T-helper 9 cell (primary cell): Measurements from ENCODE around the gene CSRNP2.
"Not testable (repeated sequence)": the region's sequence is repeated elsewhere in the genome, so short reads cannot be mapped to it uniquely, and the experiment has no call there.

Experiments
- DNase-seq: peaks from one replicate; pipeline ENCODE4 v3.0.0-alpha.2; 2020
- total RNA-seq, 2 donors: gene quantifications; one replicate each; lab custom pipeline; 2026; lab: John Stamatoyannopoulos, UW

Gene CSRNP2, protein sequence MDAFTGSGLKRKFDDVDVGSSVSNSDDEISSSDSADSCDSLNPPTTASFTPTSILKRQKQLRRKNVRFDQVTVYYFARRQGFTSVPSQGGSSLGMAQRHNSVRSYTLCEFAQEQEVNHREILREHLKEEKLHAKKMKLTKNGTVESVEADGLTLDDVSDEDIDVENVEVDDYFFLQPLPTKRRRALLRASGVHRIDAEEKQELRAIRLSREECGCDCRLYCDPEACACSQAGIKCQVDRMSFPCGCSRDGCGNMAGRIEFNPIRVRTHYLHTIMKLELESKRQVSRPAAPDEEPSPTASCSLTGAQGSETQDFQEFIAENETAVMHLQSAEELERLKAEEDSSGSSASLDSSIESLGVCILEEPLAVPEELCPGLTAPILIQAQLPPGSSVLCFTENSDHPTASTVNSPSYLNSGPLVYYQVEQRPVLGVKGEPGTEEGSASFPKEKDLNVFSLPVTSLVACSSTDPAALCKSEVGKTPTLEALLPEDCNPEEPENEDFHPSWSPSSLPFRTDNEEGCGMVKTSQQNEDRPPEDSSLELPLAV
- total RNA-seq: 23.2 to 29.7 reads per million in 2 donors

DNA sequence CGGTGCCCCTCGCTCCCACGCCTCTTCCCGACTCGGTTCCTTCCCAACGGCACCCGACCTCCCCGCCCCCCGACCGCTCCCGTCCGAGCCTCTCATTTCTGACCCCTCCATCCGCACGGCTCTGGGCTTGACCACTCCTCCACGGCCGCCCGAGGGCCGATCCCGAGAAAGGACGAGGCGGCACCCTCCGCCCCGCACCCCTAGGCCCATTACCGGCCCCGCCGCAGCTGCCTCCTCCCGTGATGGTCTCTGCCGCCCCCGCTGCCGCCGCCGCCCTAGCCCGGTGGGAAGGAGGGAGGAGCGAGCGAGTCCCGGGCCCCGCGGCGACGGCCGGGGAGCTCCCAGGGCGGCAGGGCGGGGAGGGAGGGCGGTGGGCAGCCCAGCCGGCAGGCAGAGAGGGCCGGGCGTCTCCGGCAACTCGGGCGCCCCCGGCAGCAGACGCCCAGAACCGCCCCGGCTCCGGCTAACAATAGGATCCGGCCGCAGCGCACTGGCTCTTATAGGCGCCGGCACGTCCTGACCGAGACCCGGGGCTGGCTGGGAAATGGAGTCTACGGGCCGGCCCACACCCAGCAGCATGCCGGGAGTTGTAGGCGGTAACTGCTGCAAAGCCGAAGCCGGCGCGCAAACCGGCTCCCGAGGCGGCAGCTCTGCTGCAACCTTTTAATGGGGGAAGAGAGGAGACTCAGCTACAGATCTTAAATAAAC is at the start of gene CSRNP2:
TSS of gene CSRNP2 (minus strand) at position 471 of the 708 bp plus-strand sequence. CDS start 7,035 bp downstream, outside the sequence.
- DNase-seq: peak; percentile 93

DNA sequence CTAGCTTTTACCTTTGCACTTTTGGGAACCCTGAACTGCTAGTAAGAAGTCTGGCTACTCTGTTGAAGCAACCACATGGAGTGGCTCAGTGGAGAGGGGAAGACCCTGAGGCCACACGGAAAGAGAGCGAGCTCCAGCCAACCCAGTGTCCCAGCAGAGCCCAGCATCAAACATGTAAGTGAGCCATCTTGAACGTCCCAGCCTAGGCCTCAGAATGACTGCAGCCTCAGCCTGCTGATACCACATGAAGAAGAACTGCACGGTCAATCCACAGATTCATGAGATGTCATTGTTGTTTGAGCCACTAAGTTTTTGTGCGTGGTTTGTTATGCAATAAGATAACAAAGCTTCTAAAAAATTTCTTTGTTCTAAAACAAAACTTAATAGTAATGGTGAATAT is 49.3 kb upstream of the CSRNP2 start:
- DNase-seq: no peak

DNA sequence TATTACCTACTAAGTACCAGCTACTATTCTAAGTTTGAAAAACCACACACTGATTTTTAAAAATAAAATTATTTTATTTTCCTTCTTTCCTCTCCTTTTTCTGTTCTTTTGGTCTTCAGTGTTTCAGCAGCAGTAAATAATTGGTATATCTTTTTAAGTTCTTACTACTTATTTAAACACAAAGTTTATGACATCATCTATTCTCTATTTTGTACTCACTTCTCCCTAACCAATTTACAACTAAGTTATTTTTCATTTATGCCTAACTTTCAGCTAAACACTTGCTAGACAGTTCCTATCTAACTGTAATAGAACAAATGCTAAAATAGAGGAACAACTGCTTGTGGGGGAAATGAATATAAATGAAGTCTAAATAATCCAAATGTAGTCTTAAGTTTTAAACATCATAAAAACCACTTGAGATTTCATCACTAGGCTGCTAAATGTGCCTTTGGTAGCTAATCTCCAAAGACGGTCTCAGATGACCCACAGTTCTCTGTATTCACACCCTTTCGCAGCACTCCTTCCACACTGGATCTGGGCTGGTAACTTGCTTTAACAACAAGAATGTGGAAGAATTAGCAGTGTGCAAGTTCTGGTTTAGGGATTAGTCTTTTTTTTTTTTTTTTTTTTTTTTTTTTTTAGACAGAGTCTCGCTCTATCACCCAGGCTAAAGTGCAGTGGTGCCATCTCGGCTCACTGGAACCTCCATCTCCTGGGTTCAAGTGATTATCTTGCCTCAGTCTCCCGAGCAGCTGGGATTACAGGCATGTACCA is 48.5 kb upstream of the CSRNP2 start:
- no peak for DNase-seq

DNA sequence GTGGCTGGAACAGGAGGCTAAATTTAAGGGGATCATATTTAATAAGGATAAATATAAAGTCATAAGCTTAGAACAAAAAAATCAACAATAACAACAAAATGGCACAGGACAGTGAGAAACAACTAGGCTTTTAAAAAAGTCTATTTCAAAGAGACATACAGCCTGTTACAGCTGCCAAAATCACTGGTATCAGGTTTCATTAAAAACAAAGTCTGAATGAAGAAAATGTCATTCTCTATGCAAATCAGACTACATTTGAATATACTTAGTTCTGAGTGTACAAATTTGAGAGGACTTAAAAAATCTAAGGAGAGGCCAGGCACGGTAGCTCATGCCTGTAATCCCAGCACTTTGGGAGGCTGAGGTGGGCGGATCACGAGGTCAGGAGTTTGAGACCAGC is 45.5 kb upstream of the CSRNP2 start:
- no peak for DNase-seq

DNA sequence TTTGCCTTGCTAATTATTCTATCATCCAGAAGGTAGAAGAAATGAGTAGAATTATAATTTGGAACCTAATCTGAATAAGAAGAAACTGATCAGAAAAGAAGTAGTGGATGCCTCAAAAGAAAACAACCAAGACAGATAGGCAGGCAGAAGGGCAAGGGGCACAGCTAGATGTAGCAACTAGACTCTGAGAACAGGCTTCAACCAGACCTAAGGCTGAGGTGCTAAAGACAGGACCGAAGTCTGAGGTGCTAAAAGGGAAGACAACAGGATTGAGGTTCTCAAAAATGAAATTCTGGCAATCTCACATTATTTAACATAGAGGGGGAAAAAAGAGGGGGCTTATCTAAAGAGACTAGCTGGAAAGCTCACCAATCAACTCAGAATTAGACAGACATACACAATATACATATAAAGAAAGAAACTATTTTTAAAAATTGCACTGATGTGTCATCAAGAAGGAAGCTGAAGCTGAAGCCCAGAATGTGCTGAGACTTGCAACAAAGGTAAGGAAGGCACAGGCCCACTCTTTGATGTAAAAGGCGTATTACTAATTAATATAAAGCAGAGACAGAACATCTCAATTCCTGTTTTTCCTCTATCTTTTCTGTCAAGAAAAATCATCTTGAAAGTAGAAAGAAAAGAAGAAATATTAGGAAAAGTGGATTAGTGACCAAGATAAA is 43.8 kb upstream of the CSRNP2 start:
- DNase-seq: no peak

DNA sequence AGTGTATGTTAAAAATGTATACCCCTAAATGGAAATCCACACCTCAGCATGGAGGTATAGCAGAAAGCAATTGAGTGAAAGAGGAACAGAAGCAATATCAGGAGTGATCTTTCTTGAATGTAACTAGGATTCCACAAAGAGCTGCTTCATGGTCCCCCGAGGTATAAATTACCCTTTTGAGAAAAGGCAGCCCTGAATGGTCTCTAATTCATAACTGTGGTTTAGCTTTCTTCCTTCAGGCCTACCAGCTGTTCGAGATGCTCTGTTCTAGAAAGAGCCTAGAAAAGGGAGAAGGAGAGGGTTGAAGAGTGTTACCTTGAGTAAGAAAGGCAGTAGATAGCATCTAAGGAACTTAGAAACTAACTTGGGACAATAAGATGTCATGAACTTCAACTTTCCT is 42.9 kb upstream of the CSRNP2 start:
- DNase-seq: no peak

DNA sequence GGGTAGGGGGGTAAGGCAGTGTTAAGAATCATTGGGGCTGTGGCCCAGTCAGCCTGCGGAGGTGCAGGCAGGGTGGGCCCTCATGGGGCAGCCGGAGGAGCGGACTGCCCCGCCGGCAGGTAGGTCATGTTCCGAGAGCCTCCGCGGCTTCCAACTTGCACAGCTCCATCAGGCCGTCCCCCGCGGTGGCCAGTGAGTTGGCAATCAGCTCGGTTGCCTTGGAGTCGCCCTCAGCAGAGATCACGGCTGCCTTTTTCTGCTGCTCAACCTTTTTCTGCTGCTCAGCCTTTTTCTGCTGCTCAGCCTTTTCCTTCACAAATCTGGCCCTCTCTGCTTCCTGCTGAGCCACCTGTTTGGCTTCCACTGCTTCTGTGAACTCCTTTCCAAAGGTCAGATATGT is 41.1 kb upstream of the CSRNP2 start:
- no peak for DNase-seq

DNA sequence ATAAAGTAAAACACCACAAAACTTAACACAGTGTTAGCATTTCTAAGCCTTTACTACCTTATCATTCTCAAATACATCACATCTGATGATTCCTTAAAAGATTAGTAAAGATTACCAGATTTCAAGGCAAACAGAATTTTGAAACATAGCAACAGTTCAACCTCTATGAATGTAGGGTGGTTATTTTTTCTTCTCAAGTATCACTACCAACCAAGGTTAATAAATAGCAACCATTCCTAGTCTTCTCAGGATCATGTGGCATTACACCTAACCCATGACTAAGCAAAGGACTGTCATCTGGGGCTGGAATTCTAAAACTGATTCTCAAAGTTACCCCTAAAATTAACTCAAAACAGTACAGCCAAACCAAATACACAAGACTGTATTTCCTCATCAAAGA is 39.4 kb upstream of the CSRNP2 start:
- no peak for DNase-seq

DNA sequence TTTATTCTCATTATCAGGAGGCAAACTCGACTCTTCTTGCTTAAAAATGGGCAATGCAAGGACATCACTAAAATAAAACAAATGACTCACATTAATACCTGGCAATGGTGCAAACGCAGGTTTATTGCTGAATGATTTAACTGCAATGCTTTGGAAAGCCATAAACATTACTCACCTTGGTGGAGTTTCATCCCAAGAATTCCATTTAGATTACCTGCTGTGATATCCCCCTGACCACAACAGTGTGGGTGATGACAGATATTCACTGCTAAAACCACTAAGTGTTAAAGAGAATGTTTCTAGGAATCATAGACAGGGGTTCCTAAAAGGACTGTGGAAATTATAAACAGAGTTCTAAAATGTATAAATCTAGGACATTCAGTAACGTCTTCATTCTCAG is 35.3 kb upstream of the CSRNP2 start:
- DNase-seq: no peak

DNA sequence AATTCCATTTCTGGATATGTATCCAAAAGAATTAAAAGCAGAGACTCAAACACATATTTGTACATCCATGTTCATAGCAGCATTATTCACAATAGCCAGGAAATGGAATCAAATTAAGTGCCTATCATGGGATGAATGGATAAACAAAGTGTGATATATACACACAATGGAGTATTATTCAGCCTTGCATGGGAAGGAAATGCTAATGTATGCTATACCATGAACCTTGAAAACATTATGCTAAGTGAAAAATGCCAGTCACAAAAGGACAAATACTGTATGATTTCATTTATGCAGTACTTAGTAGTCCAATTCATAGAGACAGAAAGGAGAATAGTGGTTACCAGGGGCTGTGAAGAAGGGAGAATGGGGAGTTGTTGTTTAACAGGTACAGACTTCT is 32.1 kb upstream of the CSRNP2 start:
- DNase-seq: no peak

DNA sequence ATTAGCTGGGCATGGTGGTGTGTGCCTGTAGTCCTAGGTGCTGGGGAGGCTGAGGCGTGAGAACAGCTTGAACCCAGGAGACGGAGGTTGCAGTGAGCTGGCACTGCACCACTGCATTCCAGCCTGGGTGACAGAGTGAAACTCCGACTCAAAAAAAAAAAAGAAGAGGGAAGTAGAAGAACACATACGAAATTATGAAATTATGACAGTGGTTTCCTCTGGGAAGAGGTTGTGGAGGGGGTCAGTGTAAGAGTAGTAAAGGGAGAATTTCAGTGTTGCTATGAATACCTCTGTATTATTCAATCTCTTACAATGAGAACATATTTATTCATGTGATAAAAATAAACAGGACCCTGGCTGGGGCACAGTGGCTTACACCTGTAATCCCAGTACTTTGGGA is 24.7 kb upstream of the CSRNP2 start:
- no peak for DNase-seq

DNA sequence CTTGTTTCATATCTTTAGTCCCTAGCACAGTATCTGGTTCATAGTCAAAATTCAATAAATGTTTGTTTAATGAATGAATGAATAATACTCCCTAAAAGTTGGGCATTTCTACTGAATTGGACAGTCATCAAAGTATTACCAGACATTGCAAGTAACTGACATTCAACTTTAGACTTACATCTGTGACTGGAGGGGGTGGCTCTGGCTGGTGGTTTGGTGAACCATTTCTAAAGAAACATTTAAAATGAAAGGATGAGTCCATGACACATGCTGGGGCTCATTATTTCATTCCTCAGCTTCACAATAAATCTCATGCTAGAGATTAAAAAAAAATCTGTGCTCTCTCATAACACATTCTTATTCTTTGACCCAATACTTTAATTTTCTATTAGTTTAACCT is 20.6 kb upstream of the CSRNP2 start:
- no peak for DNase-seq

DNA sequence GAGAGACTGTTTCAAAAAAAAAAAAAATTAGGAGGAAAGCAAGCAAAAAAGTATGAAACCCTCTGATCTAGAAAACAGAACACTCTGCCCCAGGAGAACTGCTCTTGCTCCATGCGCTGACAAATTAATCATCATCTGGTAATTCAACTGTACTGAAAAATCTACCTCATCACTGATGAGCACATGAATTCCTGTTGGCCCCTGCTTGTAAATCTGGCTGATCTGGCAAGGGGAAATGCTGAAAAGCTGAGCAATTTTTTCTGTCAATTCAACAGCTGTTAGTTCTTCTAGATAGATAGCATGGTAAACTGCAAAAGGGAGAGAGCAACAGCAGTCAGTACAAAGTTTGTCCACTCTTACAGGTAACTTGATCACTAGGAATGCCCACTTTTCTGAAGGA is 15.2 kb upstream of the CSRNP2 start:
- DNase-seq: no peak

DNA sequence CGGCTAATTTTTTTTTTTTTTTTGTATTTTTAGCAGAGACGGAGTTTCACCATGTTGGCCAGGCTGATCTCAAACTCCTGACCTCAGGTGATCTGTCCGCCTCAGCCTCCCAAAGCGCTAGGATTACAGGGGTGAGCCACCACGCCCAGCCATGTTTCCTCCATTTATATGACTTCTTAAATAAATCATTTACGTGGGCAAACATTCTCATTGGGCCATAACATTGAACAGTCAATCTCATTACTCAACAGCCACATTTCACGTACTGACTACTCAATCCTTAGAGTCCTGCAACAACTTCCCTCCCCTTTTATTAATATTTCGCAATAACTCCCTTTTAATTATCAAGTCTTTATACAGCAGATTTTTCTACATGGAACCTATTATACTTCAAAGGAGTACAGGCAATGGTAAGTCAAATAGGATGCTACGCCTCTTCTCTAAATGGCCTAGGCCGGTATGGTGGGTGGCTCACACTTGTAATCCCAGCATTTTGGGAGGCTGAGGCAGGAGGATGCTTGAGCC is 7.4 kb upstream of the CSRNP2 start:
- no peak for DNase-seq

DNA sequence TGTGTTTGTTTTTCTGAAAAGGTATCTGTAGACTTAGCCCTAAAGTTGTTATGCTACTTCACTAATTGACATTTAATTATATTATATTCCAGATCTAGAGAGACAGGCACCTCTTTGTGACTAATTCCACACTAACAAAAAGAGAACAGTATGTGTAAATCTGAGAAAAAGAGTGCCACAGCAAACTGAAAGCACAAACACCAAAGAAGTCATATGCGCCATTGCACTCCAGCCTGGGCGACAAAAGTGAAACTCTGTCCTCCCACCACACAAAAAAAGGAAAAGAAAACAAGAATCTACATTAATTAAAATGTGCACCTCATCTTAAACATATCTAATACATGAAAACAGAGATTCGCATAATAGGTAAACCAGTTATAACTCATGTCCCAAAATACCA is 4.4 kb upstream of the CSRNP2 start:
- no peak for DNase-seq

DNA sequence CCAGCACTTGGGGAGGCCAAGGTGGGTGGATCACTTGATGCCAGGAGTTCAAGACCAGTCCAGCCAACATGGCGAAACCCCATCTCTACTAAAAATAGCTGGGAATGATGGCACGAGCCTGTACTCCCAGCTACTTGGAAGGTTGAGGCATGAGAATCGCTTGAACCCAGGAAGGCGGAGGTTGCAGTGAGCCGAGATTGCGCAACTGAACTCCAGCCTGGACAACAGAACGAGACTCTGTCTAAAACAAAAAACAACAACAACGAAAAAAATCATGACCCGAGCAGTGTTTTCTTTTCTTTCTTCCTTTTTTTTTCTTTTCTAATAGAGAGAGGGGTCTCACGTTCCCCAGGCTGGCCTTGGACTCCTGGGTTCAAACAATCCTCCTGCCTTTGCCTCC is 3.5 kb upstream of the CSRNP2 start:
- DNase-seq: no peak

DNA sequence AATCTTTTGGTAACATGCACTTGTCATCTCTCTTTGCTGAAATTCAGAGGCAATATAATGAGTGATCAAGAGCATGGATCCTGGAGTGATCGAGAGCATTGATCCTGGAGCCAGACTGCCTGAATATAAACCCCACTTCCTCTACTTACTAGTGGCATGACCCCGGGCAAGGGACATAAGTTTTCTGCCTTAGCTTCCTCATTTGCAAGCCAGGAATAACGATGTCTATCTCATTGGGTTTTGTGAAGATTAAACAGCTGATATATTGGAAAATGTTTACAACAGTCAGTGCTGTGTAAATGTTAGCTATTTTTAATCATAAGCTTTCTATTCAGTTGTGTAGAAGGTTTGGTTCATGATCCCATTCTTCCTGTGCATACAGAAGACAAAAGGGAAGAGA is 2.4 kb upstream of the CSRNP2 start:
- no peak for DNase-seq

DNA sequence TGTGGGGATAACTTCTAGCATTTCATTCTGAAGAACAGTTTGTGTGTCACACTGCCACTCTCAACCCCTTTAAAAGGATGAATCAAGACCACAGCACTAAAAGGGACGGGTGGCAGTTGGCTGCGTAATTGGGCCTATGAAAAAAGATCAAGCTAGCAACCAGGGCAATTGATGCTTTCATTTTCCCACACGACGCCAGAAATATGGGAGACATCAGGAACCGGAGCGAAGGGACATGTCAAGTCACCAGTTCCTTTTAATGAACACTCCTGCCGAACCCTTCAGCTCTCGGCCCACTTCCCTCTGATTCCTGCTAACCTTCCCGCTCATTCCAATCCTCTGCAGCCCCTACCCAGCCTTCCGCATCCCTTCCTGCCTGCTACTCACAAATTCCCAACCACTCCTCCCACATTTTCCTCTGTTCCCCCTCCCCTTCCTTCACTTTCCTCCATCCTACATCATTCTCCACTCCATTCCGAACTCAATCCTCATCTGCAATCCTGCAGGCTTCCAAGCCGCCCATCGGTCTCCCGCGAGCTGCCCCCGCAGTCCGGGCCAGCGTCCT is 753 bp downstream of the CSRNP2 start:
- DNase-seq: peak; percentile 1

DNA sequence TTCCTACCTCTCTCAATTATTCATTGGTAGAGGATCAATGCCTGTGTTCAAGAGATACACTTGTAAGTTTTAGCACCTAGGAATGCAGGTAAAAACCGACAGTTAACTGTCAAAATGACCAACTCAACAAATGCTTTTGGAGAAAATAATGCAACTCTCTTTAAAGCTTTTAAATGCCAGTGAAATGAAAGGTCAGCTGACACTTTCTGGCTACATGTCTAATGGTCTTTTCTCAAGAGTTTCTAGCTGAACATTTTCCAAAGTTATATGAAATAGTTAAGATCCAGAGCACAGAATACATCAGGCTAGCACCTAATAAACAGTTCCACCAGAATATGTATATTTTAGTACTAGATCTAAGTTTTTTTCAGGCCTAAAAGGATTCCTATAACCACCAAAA is 2.0 kb downstream of the CSRNP2 start:
- no peak for DNase-seq

DNA sequence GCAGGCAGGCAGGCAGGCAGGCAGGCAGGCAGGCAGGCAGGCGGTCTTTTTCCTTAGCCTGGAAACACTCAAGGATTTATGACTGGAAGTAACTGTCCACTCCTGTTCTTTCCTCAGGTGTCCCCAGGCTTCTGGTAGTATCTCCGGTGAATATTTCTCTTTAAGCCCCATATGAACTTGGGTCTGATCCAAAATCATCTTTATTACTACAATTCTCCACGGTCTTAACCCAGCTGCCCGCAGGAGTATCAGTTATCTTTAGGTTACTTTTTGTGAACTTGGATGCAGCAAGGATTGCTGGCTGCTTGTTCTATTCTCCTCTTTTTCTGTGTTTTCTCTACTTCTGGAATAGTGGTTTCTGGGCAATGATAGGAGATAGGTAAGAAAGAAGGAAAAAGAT is 3.3 kb downstream of the CSRNP2 start:
- DNase-seq: no peak

DNA sequence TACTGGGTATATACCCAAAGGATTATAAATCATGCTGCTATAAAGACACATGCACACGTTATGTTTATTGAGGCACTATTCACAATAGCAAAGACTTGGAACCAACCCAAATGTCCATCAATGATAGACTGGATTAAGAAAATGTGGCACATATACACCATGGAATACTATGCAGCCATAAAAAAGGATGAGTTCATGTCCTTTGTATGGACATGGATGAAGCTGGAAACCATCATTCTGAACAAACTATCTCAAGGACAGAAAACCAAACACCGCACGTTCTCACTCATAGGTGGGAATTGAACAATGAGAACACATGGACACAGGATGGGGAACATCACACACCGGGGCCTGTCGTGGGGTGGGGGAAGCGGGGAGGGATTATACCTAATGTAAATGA is 4.5 kb downstream of the CSRNP2 start:
- not testable (repeated sequence) for DNase-seq

DNA sequence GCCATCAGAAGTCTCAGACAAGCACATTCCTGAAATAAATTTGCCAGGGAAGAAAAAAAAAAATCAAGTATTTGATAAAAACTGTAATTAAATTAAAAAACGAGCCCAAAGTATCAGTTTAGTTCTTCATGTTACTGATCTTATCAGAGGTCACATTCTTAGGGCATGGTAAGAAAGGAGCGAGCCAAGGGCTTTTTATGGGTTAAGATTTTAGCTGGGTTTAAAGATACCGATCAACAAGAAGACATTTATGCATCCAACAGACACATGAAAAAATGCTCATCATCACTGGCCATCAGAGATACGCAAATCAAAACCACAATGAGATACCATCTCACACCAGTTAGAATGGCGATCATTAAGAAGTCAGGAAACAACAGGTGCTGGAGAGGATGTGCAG is 5.0 kb downstream of the CSRNP2 start:
- not testable (repeated sequence) for DNase-seq
